HG03354 (cell line): ENCODE results near the gene DIP2B.

ENCODE experiments used
- ATAC-seq: cut with Tn5 transposase; IDR thresholded peaks from one replicate; pipeline ENCODE4 v1.9.1; 2021; ENCODE audit warnings: mild to moderate bottlenecking; ENCODE audit not compliant: unreplicated experiment, poor library complexity, severe bottlenecking

The DIP2B gene

GRCh38 chr12:50625029-50625925, 120.5 kb downstream of the DIP2B start:
- no peak for ATAC-seq

- ATAC-seq = no peak
Measured at GRCh38 chr12:50626026-50626425, 121.2 kb downstream of the DIP2B start.

GRCh38 chr12:50627491-50627890, 122.7 kb downstream of the DIP2B start:
- no peak for ATAC-seq

GRCh38 chr12:50628394-50628793, 123.6 kb downstream of the DIP2B start:
- no peak for ATAC-seq

GRCh38 chr12:50633955-50634354, 129.2 kb downstream of the DIP2B start:
- ATAC-seq = no peak

GRCh38 chr12:50634379-50634778, 129.6 kb downstream of the DIP2B start:
- ATAC-seq = no peak

GRCh38 chr12:50635364-50635763, 130.6 kb downstream of the DIP2B start:
- no peak for ATAC-seq

- ATAC-seq = no peak
Measured at GRCh38 chr12:50635857-50636256, 131.1 kb downstream of the DIP2B start.

- ATAC-seq = no peak
Measured at GRCh38 chr12:50636505-50636904, 131.7 kb downstream of the DIP2B start.

- no peak for ATAC-seq
Measured at GRCh38 chr12:50637870-50638481, 133.2 kb downstream of the DIP2B start.

GRCh38 chr12:50638482-50638880, 133.7 kb downstream of the DIP2B start:
- ATAC-seq = no peak

GRCh38 chr12:50639721-50640120, 134.9 kb downstream of the DIP2B start:
- no peak for ATAC-seq

- no peak for ATAC-seq
Measured at GRCh38 chr12:50640321-50640939, 135.6 kb downstream of the DIP2B start.

GRCh38 chr12:50641566-50641965, 136.8 kb downstream of the DIP2B start:
- no peak for ATAC-seq

GRCh38 chr12:50642035-50642451, 137.3 kb downstream of the DIP2B start:
- ATAC-seq = no peak

- ATAC-seq = no peak
Measured at GRCh38 chr12:50642761-50643160, 138.0 kb downstream of the DIP2B start.

GRCh38 chr12:50647031-50647430, 142.2 kb downstream of the DIP2B start:
- ATAC-seq = no peak

GRCh38 chr12:50647479-50647878, 142.7 kb downstream of the DIP2B start:
- ATAC-seq = no peak

GRCh38 chr12:50650285-50650684, 145.5 kb downstream of the DIP2B start:
- no peak for ATAC-seq

GRCh38 chr12:50655374-50655921, 150.7 kb downstream of the DIP2B start:
- no peak for ATAC-seq
